ENCODE results near the gene PTPRD. TPM values are rescaled to one million over a fixed set of nuclear protein-coding genes. Genes with fewer than 3 reads are reported as not detected.

The PTPRD gene
- total and polyA plus RNA-seq, 10 donors = 0.08 to 11.7 (median 2.9) TPM

GRCh38 chr9:10274988-10275387 is 337.8 kb downstream of the PTPRD start:
- TF ChIP-seq, protein P1, sequence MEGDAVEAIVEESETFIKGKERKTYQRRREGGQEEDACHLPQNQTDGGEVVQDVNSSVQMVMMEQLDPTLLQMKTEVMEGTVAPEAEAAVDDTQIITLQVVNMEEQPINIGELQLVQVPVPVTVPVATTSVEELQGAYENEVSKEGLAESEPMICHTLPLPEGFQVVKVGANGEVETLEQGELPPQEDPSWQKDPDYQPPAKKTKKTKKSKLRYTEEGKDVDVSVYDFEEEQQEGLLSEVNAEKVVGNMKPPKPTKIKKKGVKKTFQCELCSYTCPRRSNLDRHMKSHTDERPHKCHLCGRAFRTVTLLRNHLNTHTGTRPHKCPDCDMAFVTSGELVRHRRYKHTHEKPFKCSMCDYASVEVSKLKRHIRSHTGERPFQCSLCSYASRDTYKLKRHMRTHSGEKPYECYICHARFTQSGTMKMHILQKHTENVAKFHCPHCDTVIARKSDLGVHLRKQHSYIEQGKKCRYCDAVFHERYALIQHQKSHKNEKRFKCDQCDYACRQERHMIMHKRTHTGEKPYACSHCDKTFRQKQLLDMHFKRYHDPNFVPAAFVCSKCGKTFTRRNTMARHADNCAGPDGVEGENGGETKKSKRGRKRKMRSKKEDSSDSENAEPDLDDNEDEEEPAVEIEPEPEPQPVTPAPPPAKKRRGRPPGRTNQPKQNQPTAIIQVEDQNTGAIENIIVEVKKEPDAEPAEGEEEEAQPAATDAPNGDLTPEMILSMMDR (IDR thresholded peaks at IDR 0.05 in 8 of 11, conservative IDR thresholded peaks at IDR 0.05 in 3 of 11) = no peak
- no peak for DNase-seq
- no peak overlapping the region for H3K27ac ChIP-seq
- H3K4me1 ChIP-seq = no peaks in the 10 kb centered on the region
- H3K9me3 ChIP-seq = no peaks in the 10 kb centered on the region
- intact Hi-C loops (cut with DNase I; ENCODE audit: low total_unique reads) = no loop called here
- H3K4me3 ChIP-seq = no peak overlapping the region
- 57 to 79% (median 65%) methylated on average over 1 of the region's 1 CpG for WGBS, 5 donors
- H3K36me3 ChIP-seq = no peaks in the 10 kb centered on the region
- no peaks in the 10 kb centered on the region for H3K27me3 ChIP-seq (replicated peaks in 1 of 7)

GRCh38 chr9:10274175-10274574 is 338.6 kb downstream of the PTPRD start:
- H3K27ac ChIP-seq = no peak overlapping the region
- intact Hi-C loops (cut with DNase I; ENCODE audit: low total_unique reads) = no loop called here

GRCh38 chr9:10272830-10273229 is 340.0 kb downstream of the PTPRD start:
- intact Hi-C loops (cut with DNase I; ENCODE audit: low total_unique reads) = no loop called here
- no peak for DNase-seq
- no peak overlapping the region for H3K4me3 ChIP-seq
- H3K27ac ChIP-seq = no peak overlapping the region
- no peaks in the 10 kb centered on the region for H3K27me3 ChIP-seq (replicated peaks in 1 of 7)
- TF ChIP-seq POLR2A (IDR thresholded peaks at IDR 0.05) (no peak), POLR2AphosphoS5 (IDR thresholded peaks at IDR 0.05) (no peak)
- TF ChIP-seq, protein P1 (IDR thresholded peaks at IDR 0.05 in 8 of 11, conservative IDR thresholded peaks at IDR 0.05 in 3 of 11) = no peak
- no peaks in the 10 kb centered on the region for H3K36me3 ChIP-seq
- H3K4me1 ChIP-seq = no peaks in the 10 kb centered on the region
- H3K9me3 ChIP-seq = no peaks in the 10 kb centered on the region

More at GRCh38 chr9:10274175-10274574, 338.6 kb downstream of the PTPRD start:
- Histone ChIP-seq H3K27me3 (replicated peaks in 1 of 7) (no peaks in the 10 kb centered on the region), H3K4me1 (no peaks in the 10 kb centered on the region), H3K9me3 (no peaks in the 10 kb centered on the region), H3K36me3 (no peaks in the 10 kb centered on the region), H3K4me3 (no peak overlapping the region)
- TF ChIP-seq POLR2A (IDR thresholded peaks at IDR 0.05) (no peak), POLR2AphosphoS5 (IDR thresholded peaks at IDR 0.05) (no peak)
- TF ChIP-seq, protein P1 (IDR thresholded peaks at IDR 0.05 in 8 of 11, conservative IDR thresholded peaks at IDR 0.05 in 3 of 11) = no peak
- 17 to 42% (median 28%) methylated on average over 4 of the region's 4 CpGs for WGBS, 5 donors
- DNase-seq = no peak

- Histone ChIP-seq H3K4me1 (no peaks in the 10 kb centered on the region), H3K4me3 (no peak overlapping the region), H3K27ac (no peak overlapping the region), H3K9me3 (peaks cover 0 to 8% (median 3%) of the 10 kb centered on the region in 8 donors), H3K27me3 (replicated peaks in 1 of 7) (no peaks in the 10 kb centered on the region), H3K36me3 (no peaks in the 10 kb centered on the region)
- DNase-seq = no peak
- no peak for TF ChIP-seq POLR2A (IDR thresholded peaks at IDR 0.05)
- TF ChIP-seq, protein P1 (IDR thresholded peaks at IDR 0.05 in 8 of 11, conservative IDR thresholded peaks at IDR 0.05 in 3 of 11) = peak in 3 of 11 experiments; percentile 16 to 24 (median 16)
- 17 to 24% (median 18%) methylated on average over 8 of the region's 8 CpGs for WGBS, 5 donors
- intact Hi-C loops (cut with DNase I; ENCODE audit: low total_unique reads) = no loop called here
Measured at GRCh38 chr9:10268531-10269485, 344.0 kb downstream of the PTPRD start.
